Lower lobe of right lung (tissue), 2 donors: ENCODE data around the gene ZNF536. TPM values are rescaled to one million over a fixed set of nuclear protein-coding genes. Genes with fewer than 3 reads are reported as not detected.

Experiments used
- ATAC-seq, 2 donors: fragments of 200-7000 bp; cut with Tn5 transposase; one replicate each; pipeline ENCODE4 v1.9.1; 2020 to 2022; ENCODE audit warnings: mild to moderate bottlenecking in 2 of 2, moderate library complexity in 2 of 2
- DNase-seq: peaks from one replicate; pipeline ENCODE4 v3.0.0-alpha.2; 2020
- H3K27ac ChIP-seq: fragments of 200-600 bp; one replicate; pipeline ENCODE4 v1.8.0; 2022
- H3K27me3 ChIP-seq: fragments of 200-600 bp; one replicate; pipeline ENCODE4 v1.8.0; 2022; ENCODE audit warnings: low read depth
- H3K36me3 ChIP-seq: fragments of 200-600 bp; one replicate; pipeline ENCODE4 v1.8.0; 2022; ENCODE audit warnings: mild to moderate bottlenecking
- H3K4me1 ChIP-seq: fragments of 200-600 bp; one replicate; pipeline ENCODE4 v1.8.0; 2022
- H3K4me3 ChIP-seq: fragments of 200-600 bp; one replicate; pipeline ENCODE4 v1.8.0; 2022; ENCODE audit warnings: mild to moderate bottlenecking
- H3K9me3 ChIP-seq: fragments of 200-600 bp; one replicate; pipeline ENCODE4 v1.8.0; 2022
- CTCF ChIP-seq: fragments of 200-600 bp; IDR thresholded peaks from one replicate; pipeline ENCODE4 v1.8.0; 2022; ENCODE audit warnings: antibody characterized with exemption, mild to moderate bottlenecking
- intact Hi-C: fragments of 100-400 bp; cut with DNase I; formaldehyde crosslinking; loops from one replicate; pipeline ENCODE4 v1.11.0; 2022
- total RNA-seq: library from RNA; stranded (reverse); fragmentation: NEBNext Ultra II Directional; extraction: Animal tissue kit (Norgen Biotek cat#: 25700); gene quantifications from one replicate; pipeline ENCODE4 v1.2.1, GENCODE V29; 2021
- donor health status: DM: no; HTN: yes; CAD: no; lungs with severe emphysema.

Gene ZNF536
- total RNA-seq, 1 donor from 2014 or later: 0.12 TPM

GRCh38 chr19:30562981-30563380, 190.8 kb downstream of the ZNF536 start:
- Histone ChIP-seq H3K27me3 (peaks cover 22% of the 10 kb centered on the region), H3K4me1 (no peaks in the 10 kb centered on the region), H3K4me3 (no peak overlapping the region), H3K27ac (no peak overlapping the region), H3K36me3 (no peaks in the 10 kb centered on the region), H3K9me3 (no peaks in the 10 kb centered on the region)
- DNase-seq (no peak), ATAC-seq (no peak)
- intact Hi-C loops: no loop called here
- TF ChIP-seq CTCF: no peak

- Histone ChIP-seq H3K4me3 (no peak overlapping the region), H3K36me3 (no peaks in the 10 kb centered on the region), H3K27ac (no peak overlapping the region), H3K9me3 (no peaks in the 10 kb centered on the region), H3K27me3 (peaks cover 22% of the 10 kb centered on the region), H3K4me1 (no peaks in the 10 kb centered on the region)
- DNase-seq (no peak), ATAC-seq (no peak)
- no peak for TF ChIP-seq CTCF
- intact Hi-C loops: no loop called here
Observed at GRCh38 chr19:30563691-30564090, 191.5 kb downstream of the ZNF536 start.

GRCh38 chr19:30564551-30565011, 192.4 kb downstream of the ZNF536 start:
- Histone ChIP-seq H3K9me3 (no peaks in the 10 kb centered on the region), H3K36me3 (no peaks in the 10 kb centered on the region), H3K27me3 (peaks cover 15% of the 10 kb centered on the region), H3K27ac (no peak overlapping the region), H3K4me1 (no peaks in the 10 kb centered on the region), H3K4me3 (no peak overlapping the region)
- intact Hi-C loops: no loop called here
- DNase-seq: no peak
- no peak for TF ChIP-seq CTCF
- ATAC-seq: no peak

GRCh38 chr19:30565636-30566035, 193.5 kb downstream of the ZNF536 start:
- H3K4me3 ChIP-seq: no peak overlapping the region
- no peaks in the 10 kb centered on the region for H3K36me3 ChIP-seq
- intact Hi-C loops: no loop called here
- H3K4me1 ChIP-seq: no peaks in the 10 kb centered on the region
- ATAC-seq (no peak), DNase-seq (no peak)
- H3K9me3 ChIP-seq: no peaks in the 10 kb centered on the region
- no peak for TF ChIP-seq CTCF
- no peak overlapping the region for H3K27ac ChIP-seq
- peaks cover 11% of the 10 kb centered on the region for H3K27me3 ChIP-seq

GRCh38 chr19:30566681-30567420, 194.7 kb downstream of the ZNF536 start:
- intact Hi-C loops: no loop called here
- Histone ChIP-seq H3K4me3 (no peak overlapping the region), H3K36me3 (no peaks in the 10 kb centered on the region), H3K9me3 (no peaks in the 10 kb centered on the region), H3K27ac (no peak overlapping the region), H3K27me3 (peaks cover 5% of the 10 kb centered on the region), H3K4me1 (no peaks in the 10 kb centered on the region)
- no peak for DNase-seq
- TF ChIP-seq CTCF: no peak
- peak in 1 of 2 donors; percentile 20 for ATAC-seq
